HL-60 (cell line): ENCODE results near the gene SH3RF3.

Experiments used
- GABPA ChIP-seq: IDR thresholded peaks from 2 replicates; pipeline ENCODE4 v1.6.1; 2012; ENCODE audit warnings: low read depth
- POLR2AphosphoS5 ChIP-seq: IDR thresholded peaks from 2 replicates; pipeline ENCODE4 v1.6.1; 2012; ENCODE audit warnings: low read depth
- TF ChIP-seq, protein P1 (sequence below): IDR thresholded peaks from one replicate; pipeline ENCODE4 v1.5.1; 2011; ENCODE audit warnings: low read length, control low read depth, inconsistent platforms; ENCODE audit not compliant: insufficient read depth
- TF ChIP-seq, protein P2 (sequence below): IDR thresholded peaks from 2 replicates; pipeline ENCODE4 v1.6.1; 2012; ENCODE audit warnings: low read depth; ENCODE audit not compliant: insufficient replicate concordance

DNA sequence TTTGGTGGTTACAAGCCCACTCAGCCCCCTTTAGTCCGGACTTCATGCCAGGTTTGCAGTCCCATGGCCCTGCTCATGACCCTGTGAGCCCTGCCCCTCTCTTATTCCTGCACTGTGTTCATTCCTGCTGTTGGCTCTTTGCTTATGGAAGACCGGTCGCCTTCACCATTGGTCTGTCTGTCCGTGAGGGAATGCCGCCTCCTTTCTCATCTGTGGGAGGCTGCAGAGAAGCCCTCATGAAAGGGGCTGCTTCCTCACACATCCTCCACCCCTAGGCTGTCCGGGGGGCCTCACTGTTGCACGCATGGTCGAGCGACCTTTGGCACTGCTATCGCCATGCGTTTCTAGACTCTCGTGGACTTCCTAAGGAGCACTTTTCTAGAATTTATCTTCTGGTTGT, 16.3 kb downstream of the SH3RF3 start:
- TF ChIP-seq, protein P1, sequence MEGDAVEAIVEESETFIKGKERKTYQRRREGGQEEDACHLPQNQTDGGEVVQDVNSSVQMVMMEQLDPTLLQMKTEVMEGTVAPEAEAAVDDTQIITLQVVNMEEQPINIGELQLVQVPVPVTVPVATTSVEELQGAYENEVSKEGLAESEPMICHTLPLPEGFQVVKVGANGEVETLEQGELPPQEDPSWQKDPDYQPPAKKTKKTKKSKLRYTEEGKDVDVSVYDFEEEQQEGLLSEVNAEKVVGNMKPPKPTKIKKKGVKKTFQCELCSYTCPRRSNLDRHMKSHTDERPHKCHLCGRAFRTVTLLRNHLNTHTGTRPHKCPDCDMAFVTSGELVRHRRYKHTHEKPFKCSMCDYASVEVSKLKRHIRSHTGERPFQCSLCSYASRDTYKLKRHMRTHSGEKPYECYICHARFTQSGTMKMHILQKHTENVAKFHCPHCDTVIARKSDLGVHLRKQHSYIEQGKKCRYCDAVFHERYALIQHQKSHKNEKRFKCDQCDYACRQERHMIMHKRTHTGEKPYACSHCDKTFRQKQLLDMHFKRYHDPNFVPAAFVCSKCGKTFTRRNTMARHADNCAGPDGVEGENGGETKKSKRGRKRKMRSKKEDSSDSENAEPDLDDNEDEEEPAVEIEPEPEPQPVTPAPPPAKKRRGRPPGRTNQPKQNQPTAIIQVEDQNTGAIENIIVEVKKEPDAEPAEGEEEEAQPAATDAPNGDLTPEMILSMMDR, result no peak
- TF ChIP-seq, protein P2, sequence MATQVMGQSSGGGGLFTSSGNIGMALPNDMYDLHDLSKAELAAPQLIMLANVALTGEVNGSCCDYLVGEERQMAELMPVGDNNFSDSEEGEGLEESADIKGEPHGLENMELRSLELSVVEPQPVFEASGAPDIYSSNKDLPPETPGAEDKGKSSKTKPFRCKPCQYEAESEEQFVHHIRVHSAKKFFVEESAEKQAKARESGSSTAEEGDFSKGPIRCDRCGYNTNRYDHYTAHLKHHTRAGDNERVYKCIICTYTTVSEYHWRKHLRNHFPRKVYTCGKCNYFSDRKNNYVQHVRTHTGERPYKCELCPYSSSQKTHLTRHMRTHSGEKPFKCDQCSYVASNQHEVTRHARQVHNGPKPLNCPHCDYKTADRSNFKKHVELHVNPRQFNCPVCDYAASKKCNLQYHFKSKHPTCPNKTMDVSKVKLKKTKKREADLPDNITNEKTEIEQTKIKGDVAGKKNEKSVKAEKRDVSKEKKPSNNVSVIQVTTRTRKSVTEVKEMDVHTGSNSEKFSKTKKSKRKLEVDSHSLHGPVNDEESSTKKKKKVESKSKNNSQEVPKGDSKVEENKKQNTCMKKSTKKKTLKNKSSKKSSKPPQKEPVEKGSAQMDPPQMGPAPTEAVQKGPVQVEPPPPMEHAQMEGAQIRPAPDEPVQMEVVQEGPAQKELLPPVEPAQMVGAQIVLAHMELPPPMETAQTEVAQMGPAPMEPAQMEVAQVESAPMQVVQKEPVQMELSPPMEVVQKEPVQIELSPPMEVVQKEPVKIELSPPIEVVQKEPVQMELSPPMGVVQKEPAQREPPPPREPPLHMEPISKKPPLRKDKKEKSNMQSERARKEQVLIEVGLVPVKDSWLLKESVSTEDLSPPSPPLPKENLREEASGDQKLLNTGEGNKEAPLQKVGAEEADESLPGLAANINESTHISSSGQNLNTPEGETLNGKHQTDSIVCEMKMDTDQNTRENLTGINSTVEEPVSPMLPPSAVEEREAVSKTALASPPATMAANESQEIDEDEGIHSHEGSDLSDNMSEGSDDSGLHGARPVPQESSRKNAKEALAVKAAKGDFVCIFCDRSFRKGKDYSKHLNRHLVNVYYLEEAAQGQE, result no peak
- TF ChIP-seq POLR2AphosphoS5, result no peak
- TF ChIP-seq GABPA, result no peak
